ENCODE data around the gene MYMX.

GRCh38 chr6:44188819-44189218 lies 27.9 kb upstream of the MYMX start:
- TF ChIP-seq CTCF (IDR thresholded peaks at IDR 0.05) = no peak
- TF ChIP-seq POLR2A (IDR thresholded peaks at IDR 0.05) = no peak

Measured in esophagus squamous epithelium (tissue), 4 donors.